HG02943 (cell line): ENCODE measurements around the gene OSBPL6.
A peak's percentile ranks its signal among the peaks of the same experiment; 100 is the strongest.
"Not testable (repeated sequence)": the region's sequence is repeated elsewhere in the genome, so short reads cannot be mapped to it uniquely, and the experiment has no call there.

ENCODE experiments used
- ATAC-seq: cut with Tn5 transposase; IDR thresholded peaks from one replicate; pipeline ENCODE4 v1.9.1; 2021; ENCODE audit warnings: mild to moderate bottlenecking, low read depth, moderate library complexity; ENCODE audit not compliant: unreplicated experiment

OSBPL6 gene

GRCh38 chr2:178193823-178194599 is at the start of gene OSBPL6:
TSS of gene OSBPL6 (plus strand) at chr2:178194512. CDS start at chr2:178306185, 111,673 bp downstream.
- peak; percentile 90 for ATAC-seq

- no peak for ATAC-seq
Measured at GRCh38 chr2:178152033-178152432, 42.3 kb upstream of the OSBPL6 start.

- ATAC-seq, result no peak
Measured at GRCh38 chr2:178152542-178152941, 41.8 kb upstream of the OSBPL6 start.

GRCh38 chr2:178152977-178153376 is 41.3 kb upstream of the OSBPL6 start:
- no peak for ATAC-seq

- not testable (repeated sequence) for ATAC-seq
Measured at GRCh38 chr2:178153878-178154277, 40.4 kb upstream of the OSBPL6 start.

- no peak for ATAC-seq
Measured at GRCh38 chr2:178155524-178155923, 38.8 kb upstream of the OSBPL6 start.

GRCh38 chr2:178157574-178157973 is 36.7 kb upstream of the OSBPL6 start:
- ATAC-seq, result no peak

GRCh38 chr2:178159966-178160365 is 34.3 kb upstream of the OSBPL6 start:
- ATAC-seq, result no peak

- ATAC-seq, result no peak
Measured at GRCh38 chr2:178160601-178161000, 33.7 kb upstream of the OSBPL6 start.

GRCh38 chr2:178163395-178163794 is 30.9 kb upstream of the OSBPL6 start:
- ATAC-seq, result no peak

GRCh38 chr2:178163911-178164310 is 30.4 kb upstream of the OSBPL6 start:
- ATAC-seq, result no peak

- no peak for ATAC-seq
Measured at GRCh38 chr2:178173657-178174056, 20.7 kb upstream of the OSBPL6 start.

GRCh38 chr2:178177066-178177679 is 17.1 kb upstream of the OSBPL6 start:
- ATAC-seq, result no peak

GRCh38 chr2:178180648-178181047 is 13.7 kb upstream of the OSBPL6 start:
- ATAC-seq, result not testable (repeated sequence)

GRCh38 chr2:178187861-178188260 is 6.5 kb upstream of the OSBPL6 start:
- no peak for ATAC-seq

GRCh38 chr2:178188466-178188865 is 5.8 kb upstream of the OSBPL6 start:
- ATAC-seq, result no peak

GRCh38 chr2:178191004-178191508 is 3.3 kb upstream of the OSBPL6 start:
- ATAC-seq, result no peak

GRCh38 chr2:178191511-178191910 is 2.8 kb upstream of the OSBPL6 start:
- ATAC-seq, result no peak

GRCh38 chr2:178193496-178193822 is 853 bp upstream of the OSBPL6 start:
- ATAC-seq, result no peak

- ATAC-seq, result peak; percentile 2
Measured at GRCh38 chr2:178194600-178195389, 483 bp downstream of the OSBPL6 start.
